Measurements from ENCODE around the gene PTPRU.

The PTPRU gene

GRCh38 chr1:29317916-29318530 lies 81.7 kb downstream of the PTPRU start:
- no peak for DNase-seq (ENCODE audit: low read depth)

- no peak for DNase-seq (ENCODE audit: low read depth)
Measured at GRCh38 chr1:29318724-29319123, 82.4 kb downstream of the PTPRU start.

- DNase-seq (ENCODE audit: low read depth): no peak
Measured at GRCh38 chr1:29319300-29320110, 83.2 kb downstream of the PTPRU start.

GRCh38 chr1:29320156-29320940 lies 84.0 kb downstream of the PTPRU start:
- DNase-seq (ENCODE audit: low read depth): no peak

- DNase-seq (ENCODE audit: low read depth): no peak
Measured at GRCh38 chr1:29321176-29321575, 84.9 kb downstream of the PTPRU start.

GRCh38 chr1:29322147-29322694 lies 85.9 kb downstream of the PTPRU start:
- no peak for DNase-seq (ENCODE audit: low read depth)

GRCh38 chr1:29322861-29323585 lies 86.7 kb downstream of the PTPRU start:
- DNase-seq (ENCODE audit: low read depth): no peak

- no peak for DNase-seq (ENCODE audit: low read depth)
Measured at GRCh38 chr1:29323636-29324035, 87.3 kb downstream of the PTPRU start.

GRCh38 chr1:29324202-29324601 lies 87.9 kb downstream of the PTPRU start:
- DNase-seq (ENCODE audit: low read depth): no peak

GRCh38 chr1:29324771-29325351 lies 88.5 kb downstream of the PTPRU start:
- DNase-seq (ENCODE audit: low read depth): no peak

GRCh38 chr1:29325675-29326074 lies 89.4 kb downstream of the PTPRU start:
- DNase-seq (ENCODE audit: low read depth): no peak

- DNase-seq (ENCODE audit: low read depth): no peak
Measured at GRCh38 chr1:29326123-29326522, 89.8 kb downstream of the PTPRU start.

- no peak for DNase-seq (ENCODE audit: low read depth)
Measured at GRCh38 chr1:29327223-29327935, 91.1 kb downstream of the PTPRU start.

GRCh38 chr1:29329022-29329775 lies 92.9 kb downstream of the PTPRU start:
- DNase-seq (ENCODE audit: low read depth): no peak

GRCh38 chr1:29330089-29330488 lies 93.8 kb downstream of the PTPRU start:
- DNase-seq (ENCODE audit: low read depth): no peak

- no peak for DNase-seq (ENCODE audit: low read depth)
Measured at GRCh38 chr1:29330856-29331255, 94.5 kb downstream of the PTPRU start.

GRCh38 chr1:29331309-29331708 lies 95.0 kb downstream of the PTPRU start:
- no peak for DNase-seq (ENCODE audit: low read depth)

GRCh38 chr1:29331729-29332128 lies 95.4 kb downstream of the PTPRU start:
- no peak for DNase-seq (ENCODE audit: low read depth)

- no peak for DNase-seq (ENCODE audit: low read depth)
Measured at GRCh38 chr1:29332204-29332603, 95.9 kb downstream of the PTPRU start.

- DNase-seq (ENCODE audit: low read depth): no peak
Measured at GRCh38 chr1:29333008-29333407, 96.7 kb downstream of the PTPRU start.

Data from stimulated activated CD8-positive, alpha-beta memory T cell treated with anti-CD3 and anti-CD28 coated beads, Interleukin-12 subunit alpha, Interleukin-12 subunit beta, amount 100 ng/mL, for 4 hours (primary cell).